Ovary (tissue), 3 donors: ENCODE results near the gene LRRC14B.

Experiments
- EP300 ChIP-seq: sonication (generic); formaldehyde crosslinking; IDR thresholded peaks from one replicate; pipeline ENCODE4 v1.6.1; 2017; ENCODE audit warnings: antibody characterized with exemption
- TF ChIP-seq, protein P1 (sequence below), 3 donors: fragments of 450-650 bp in 2 of 3; fragments of 200-600 bp in 1 of 3; IDR thresholded peaks; one replicate each; pipeline versions ENCODE4 v1.5.1 to v1.8.0; 2016 to 2022; ENCODE audit warnings: antibody characterized with exemption in 3 of 3, mild to moderate bottlenecking in 1 of 3
- donor health status: DM: no; HTN: no; CAD: no.

DNA sequence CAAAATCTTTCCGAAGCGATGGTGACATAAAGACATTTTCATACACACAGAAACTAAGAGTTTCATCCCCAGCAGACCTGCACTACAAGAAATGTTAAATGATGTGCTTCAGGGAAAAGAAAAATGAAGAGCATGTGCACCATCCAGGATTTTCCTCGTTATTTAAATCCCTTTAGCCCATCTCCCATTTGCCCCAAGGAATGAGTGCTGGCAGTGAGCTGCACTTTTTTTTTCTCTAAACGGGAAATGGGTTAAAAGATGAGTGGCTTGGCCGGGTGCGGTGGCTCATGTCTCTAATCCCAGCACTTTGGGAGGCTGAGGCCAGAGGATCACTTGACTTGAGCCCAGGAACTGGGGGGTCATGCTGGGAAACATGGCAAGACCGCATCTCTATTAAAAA is 6.8 kb upstream of the LRRC14B start:
- TF ChIP-seq, protein P1, sequence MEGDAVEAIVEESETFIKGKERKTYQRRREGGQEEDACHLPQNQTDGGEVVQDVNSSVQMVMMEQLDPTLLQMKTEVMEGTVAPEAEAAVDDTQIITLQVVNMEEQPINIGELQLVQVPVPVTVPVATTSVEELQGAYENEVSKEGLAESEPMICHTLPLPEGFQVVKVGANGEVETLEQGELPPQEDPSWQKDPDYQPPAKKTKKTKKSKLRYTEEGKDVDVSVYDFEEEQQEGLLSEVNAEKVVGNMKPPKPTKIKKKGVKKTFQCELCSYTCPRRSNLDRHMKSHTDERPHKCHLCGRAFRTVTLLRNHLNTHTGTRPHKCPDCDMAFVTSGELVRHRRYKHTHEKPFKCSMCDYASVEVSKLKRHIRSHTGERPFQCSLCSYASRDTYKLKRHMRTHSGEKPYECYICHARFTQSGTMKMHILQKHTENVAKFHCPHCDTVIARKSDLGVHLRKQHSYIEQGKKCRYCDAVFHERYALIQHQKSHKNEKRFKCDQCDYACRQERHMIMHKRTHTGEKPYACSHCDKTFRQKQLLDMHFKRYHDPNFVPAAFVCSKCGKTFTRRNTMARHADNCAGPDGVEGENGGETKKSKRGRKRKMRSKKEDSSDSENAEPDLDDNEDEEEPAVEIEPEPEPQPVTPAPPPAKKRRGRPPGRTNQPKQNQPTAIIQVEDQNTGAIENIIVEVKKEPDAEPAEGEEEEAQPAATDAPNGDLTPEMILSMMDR (IDR thresholded peaks at IDR 0.05): no peak
- TF ChIP-seq EP300: no peak
